HG03439 (cell line): ENCODE measurements around the gene SEMA4D.

Source experiments
- ATAC-seq: cut with Tn5 transposase; IDR thresholded peaks from one replicate; pipeline ENCODE4 v1.9.1; 2021; ENCODE audit warnings: mild to moderate bottlenecking, moderate library complexity; ENCODE audit not compliant: unreplicated experiment

Gene SEMA4D

DNA sequence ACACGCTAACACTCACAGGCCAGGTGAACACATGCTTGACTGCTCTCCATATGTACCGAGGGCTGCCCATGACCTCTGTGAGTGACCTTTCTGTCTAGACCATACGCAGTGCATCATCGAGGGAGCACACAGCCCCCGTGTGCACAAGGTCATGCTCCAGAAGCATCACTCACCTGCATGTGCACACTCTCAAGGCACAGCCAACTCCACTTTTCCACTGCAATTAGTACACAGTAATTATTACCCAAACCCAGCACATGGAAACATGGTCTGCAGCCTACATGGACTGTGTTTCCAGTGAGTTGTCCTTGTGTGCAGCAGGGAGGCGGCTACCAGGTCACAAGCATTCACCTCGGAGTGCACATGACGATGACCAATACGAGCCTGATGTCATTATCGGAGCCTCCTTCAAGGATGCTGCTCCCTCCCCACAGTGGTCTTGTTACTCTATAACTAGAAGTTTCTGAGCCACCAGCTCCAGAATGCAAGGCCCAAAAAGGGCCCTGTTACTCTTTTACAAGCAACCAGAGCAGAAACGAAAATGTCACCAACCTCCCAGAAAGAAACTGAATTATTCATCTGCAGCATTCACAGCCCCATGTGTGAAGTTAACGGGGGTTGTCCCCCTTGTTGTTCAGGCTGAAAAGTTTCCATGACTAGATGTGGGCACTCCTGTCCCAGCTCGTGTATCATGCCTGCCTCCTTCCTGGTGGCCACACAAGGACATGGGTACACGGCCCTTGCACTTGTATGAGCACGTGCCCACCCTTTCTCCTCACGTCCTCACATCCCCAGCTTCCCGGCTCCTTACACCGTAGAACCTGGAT lies 31.2 kb downstream of the SEMA4D start:
- ATAC-seq, result peak; percentile 57

GRCh38 chr9:89465726-89466308 lies 32.1 kb downstream of the SEMA4D start:
- no peak for ATAC-seq

DNA sequence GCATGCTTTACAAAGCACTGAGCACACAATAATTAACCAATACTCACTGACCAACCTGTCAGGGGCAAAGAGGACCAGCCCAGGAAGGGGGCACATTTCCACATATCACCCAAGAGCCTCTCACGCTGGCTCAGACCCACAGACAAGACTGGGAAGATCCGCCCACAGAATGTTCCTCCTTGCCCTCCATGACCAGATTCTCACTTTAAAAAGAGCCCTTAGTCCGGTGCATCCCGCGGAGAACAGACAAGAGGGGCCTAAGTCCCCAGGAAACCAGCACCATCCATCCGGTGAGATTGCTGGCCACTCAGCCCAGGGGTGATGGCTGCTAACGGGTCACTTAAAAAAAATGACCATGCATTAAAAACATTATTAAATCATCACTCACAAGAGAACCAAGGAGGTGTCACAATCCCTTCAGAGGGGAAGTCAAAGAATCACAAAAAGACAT lies 32.9 kb downstream of the SEMA4D start:
- ATAC-seq, result no peak

- ATAC-seq, result no peak
These were observed 33.5 kb downstream of the SEMA4D start for GRCh38 chr9:89464300-89464901.

DNA sequence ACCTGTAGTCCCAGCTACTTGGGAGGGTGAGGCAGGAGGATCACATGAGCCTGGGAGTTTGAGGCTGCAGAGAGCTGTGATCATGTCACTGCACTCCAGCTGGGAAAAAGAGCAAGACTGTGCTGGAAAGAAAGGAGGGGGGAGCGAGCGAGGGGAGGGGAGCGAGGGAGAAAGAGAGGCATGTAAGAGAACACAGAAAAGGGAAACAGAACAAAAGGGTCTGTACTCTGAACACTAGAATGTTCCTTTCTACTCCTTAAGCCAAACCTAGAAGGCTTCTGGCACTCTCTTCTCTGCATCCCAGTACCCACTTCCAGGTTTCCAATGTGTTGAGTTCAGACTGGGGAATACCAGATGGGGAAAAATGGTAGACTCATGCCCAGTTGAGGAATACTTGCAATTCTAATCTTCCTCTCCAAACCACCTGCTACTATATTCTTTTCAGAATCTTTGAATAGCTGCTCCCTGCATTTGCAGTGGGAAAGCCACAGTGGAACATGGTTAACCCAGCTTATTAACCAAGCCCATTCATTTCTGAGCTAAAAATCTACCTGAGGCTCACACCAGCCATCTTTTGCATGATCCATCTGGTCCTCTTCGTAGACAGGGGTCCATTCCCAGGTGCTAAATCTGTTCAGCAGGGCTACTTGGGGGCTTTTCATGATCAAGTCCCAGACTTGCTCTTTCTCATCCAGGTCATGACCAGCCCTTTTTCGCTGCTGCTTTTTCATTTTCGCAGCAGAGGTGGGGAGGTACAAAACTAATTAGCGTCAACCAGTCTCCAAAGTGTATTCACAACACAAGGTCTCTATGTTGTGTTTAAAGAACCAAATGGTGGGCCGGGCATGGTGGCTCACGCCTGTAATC lies 34.9 kb downstream of the SEMA4D start:
- no peak for ATAC-seq

GRCh38 chr9:89462199-89462598 lies 35.7 kb downstream of the SEMA4D start:
- ATAC-seq, result no peak

- no peak for ATAC-seq
These were observed 36.6 kb downstream of the SEMA4D start for GRCh38 chr9:89461265-89461664.

DNA sequence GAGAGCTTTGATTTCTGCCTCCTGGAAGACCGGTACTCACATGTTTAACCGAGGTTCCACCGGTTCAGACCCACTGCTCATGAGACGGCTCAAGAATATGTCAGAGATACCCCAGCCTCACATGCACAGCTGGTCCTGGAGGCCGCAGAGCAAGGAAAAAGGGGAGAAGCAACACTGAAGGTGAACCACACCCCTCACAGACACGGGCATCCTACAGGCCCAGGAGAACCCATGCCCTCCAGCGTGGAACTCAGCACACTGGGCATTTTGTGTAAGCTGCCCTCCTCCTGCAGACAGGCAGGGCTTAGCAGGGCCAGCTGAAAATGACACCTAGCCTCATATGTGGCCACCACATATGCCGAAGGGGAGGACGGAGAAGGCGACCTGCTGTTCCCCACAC lies 37.4 kb downstream of the SEMA4D start:
- no peak for ATAC-seq

GRCh38 chr9:89458768-89459496 lies 39.0 kb downstream of the SEMA4D start:
- no peak for ATAC-seq

DNA sequence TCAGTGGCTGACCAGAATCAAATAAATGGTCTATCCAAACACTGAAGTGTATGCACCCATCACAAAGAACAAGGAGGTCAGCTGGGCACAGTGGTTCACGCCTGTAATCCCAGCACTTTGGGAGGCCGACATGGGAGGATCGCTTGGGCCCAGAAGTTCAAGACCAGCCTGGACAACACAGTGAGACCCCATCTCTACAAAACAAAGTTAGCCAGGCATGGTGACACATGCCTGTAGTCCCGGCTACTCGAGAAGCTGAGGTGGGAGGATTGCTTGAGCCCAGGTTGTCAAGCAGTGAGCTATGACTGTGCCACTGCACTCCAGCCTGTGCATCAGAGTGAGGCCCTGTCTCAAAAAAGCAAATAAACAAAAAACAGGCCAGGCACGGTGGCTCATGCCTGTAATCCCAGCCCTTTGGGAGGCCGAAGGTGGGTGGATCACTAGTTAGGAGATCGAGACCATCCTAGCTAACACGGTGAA lies 40.5 kb downstream of the SEMA4D start:
- ATAC-seq, result no peak

GRCh38 chr9:89455356-89455824 lies 42.5 kb downstream of the SEMA4D start:
- no peak for ATAC-seq

DNA sequence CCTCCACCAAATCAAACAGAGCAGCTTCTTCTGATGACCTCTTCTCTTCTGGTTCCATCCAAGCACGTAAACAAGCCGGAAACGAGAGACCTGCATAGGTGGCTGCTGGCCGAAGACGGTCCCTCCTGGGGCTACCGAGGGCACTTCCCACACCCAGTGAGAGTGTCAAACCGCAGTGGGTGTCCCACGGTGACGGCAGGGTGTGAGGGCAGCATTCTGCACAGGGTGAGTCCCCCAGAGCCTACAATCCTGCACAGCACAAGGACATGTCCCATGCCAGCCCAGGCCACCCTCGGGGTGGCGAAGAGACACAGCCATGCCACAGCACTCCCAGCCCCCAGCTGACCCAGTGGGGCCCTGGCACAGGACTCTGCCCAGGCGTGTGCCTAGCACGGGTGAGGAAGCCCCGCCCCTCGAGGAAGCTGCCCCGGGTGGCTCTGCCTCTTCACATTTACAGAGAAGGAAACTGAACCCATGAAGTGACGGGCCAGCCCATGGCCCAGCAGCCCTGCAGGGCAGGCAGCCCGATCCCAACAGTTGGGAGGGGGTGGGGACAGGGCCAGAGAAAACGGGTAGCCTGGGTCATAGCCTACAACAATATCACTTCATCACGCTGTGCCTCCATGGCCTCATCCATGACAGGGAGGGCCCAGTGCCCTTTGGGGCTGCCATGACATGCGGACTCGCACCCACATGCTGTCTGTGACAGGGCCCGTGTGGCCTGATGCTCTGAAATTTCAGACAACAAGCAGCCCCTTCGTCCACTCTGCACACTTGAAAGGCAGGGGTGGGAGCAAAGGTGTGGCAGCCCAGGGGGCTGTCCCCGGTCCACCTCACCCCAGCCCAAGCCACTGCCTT lies 43.2 kb downstream of the SEMA4D start:
- ATAC-seq, result no peak

- ATAC-seq, result no peak
These were observed 44.5 kb downstream of the SEMA4D start for GRCh38 chr9:89453452-89453851.

DNA sequence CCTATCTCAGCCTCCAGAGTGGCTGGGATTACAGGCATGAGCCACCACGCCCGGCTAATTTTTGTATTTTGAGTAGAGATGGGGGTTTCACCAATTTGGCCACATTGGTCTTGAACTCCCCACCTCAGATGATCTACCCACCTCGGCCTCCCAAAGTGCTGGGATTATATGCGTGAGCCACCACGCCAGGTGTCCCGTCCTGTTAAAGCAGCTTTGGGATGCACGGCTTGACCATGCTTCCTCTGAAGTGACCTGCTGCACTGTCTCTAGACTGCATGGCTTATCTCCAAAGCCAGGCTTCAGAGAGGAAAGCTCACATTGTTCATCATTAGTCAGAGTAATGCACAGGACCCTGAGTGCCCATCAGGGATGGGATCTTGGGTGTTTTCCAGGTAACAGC lies 45.4 kb downstream of the SEMA4D start:
- no peak for ATAC-seq

DNA sequence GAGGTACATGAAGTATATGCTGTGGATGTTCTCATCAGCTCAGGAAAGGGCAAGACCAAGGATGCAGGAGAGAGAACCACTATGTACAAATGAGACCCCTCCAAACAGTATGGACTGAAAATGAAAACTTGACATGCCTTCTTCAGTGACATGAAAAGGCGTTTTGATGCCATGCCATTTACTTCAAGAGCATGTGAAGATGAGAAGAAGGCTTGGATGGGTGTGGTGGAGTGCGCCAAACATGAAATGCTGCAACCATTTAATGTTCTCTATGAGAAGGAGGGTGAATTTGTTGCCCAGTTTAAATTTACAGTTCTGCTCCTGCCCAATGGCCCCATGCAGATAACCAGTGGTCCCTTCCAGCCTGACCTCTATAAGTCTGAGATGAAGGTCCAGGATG lies 47.7 kb downstream of the SEMA4D start:
- no peak for ATAC-seq

- ATAC-seq, result no peak
These were observed 48.6 kb downstream of the SEMA4D start for GRCh38 chr9:89449261-89449671.

DNA sequence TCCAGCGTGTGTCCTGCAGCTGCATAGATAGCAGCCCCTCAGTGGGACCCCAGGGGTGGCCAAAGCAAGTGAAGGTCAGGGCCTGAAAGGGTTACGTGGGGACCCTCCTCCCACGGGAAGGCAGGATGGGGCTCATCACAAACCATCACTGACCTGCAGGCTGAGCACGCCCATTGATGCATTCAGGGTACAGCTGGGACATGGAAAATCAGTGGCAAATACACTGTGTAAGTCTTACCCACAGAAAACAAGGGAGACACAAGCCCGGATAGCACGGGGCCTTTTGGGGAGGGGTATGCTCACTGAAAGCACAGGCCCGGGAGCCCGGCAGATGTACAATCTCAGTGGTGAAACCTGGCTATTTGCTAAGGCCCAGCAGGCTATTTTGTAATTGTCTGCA lies 49.1 kb downstream of the SEMA4D start:
- ATAC-seq, result no peak

- ATAC-seq, result no peak
These were observed 49.5 kb downstream of the SEMA4D start for GRCh38 chr9:89448381-89448780.

- no peak for ATAC-seq
These were observed 50.5 kb downstream of the SEMA4D start for GRCh38 chr9:89447416-89447815.
